ENCODE measurements around the gene ANKRD13C. TPM values are rescaled to one million over a fixed set of nuclear protein-coding genes. Genes with fewer than 3 reads are reported as not detected.
"Not testable (repeated sequence)": the region's sequence is repeated elsewhere in the genome, so short reads cannot be mapped to it uniquely, and the experiment has no call there.

Gene ANKRD13C
- polyA plus RNA-seq, 1 donor (not counting 4 experiments of a cell fraction or from before 2014, with no cell fraction given): 13.4 TPM

DNA sequence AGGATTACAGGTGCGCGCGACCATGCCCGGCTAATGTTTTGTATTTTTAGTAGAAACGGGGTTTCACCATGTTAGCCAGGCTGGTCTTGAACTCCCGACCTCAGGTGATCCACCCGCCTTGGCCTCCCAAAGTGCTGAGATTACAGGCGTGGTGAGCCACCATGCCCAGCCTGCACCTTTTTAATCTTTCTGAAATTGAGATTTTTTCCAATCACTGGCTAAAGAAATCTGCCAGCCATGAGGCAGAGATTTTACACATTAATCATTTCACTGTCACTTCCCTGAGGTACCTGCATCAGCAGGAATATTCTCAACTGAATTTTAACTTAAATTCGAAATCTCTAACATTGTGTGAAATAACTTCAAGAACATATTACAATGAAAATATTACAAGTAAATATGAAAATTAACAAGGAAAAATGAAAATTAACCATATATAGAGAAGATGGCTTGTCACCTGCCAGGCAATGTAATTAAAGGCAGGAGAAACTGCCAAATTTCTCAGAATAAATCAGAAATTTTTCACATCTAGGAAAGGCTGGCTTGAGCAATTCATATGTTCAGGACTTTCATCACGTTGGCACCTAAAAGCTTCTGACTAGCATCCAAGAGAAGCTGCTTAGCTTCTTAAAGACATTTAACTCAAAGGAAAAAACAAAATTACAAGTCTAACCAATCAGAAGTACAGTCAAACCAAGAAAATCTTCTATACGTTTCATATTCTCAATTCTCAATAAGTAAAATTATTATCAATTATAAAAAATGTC, 5.9 kb downstream of the ANKRD13C start:
- Histone ChIP-seq H3K9me1 (ENCODE audit: control insufficient read depth, extremely low read depth, insufficient read depth, low read length) (no peaks in the 10 kb centered on the region), H3K4me1 (ENCODE audit: control insufficient read depth, extremely low read depth, insufficient read depth, low read length) (peaks cover 4% of the 10 kb centered on the region), H3K9ac (ENCODE audit: control insufficient read depth, extremely low read depth, insufficient read depth, low read length) (no peak overlapping the region), H3K4me2 (ENCODE audit: control insufficient read depth, extremely low read depth, insufficient read depth, low read depth, low read length) (no peak overlapping the region), H3K27ac (ENCODE audit: control insufficient read depth, insufficient read depth, low read length) (no peak overlapping the region), H2AFZ (ENCODE audit: control insufficient read depth, low read length) (no peak overlapping the region), H3K4me3 (ENCODE audit: control insufficient read depth in 2 of 3, extremely low read depth in 1 of 3, insufficient read depth in 2 of 3, low read depth in 1 of 3, low read length in 3 of 3) (no peak overlapping the region), H3K9me3 (ENCODE audit: control insufficient read depth, low read depth, low read length) (no peaks in the 10 kb centered on the region), H4K20me1 (ENCODE audit: control insufficient read depth, extremely low read depth, insufficient read depth, low read length) (no peaks in the 10 kb centered on the region), H3K36me3 (ENCODE audit: control insufficient read depth in 2 of 2, extremely low read depth in 1 of 2, insufficient read depth in 2 of 2, low read length in 2 of 2) (peaks cover 0 to 2% of the 10 kb centered on the region in 2 experiments), H3K27me3 (ENCODE audit: control insufficient read depth, extremely low read depth, insufficient read depth, low read length) (no peaks in the 10 kb centered on the region), H3K79me2 (ENCODE audit: control insufficient read depth, insufficient read depth, low read length) (peaks cover 87% of the 10 kb centered on the region)
- FAIRE-seq: no peak
- DNase-seq (ENCODE audit: low read depth, low spot score): no peak
- TF ChIP-seq EZH2 (IDR thresholded peaks at IDR 0.05; ENCODE audit: low read length): no peak
- TF ChIP-seq, protein P1, sequence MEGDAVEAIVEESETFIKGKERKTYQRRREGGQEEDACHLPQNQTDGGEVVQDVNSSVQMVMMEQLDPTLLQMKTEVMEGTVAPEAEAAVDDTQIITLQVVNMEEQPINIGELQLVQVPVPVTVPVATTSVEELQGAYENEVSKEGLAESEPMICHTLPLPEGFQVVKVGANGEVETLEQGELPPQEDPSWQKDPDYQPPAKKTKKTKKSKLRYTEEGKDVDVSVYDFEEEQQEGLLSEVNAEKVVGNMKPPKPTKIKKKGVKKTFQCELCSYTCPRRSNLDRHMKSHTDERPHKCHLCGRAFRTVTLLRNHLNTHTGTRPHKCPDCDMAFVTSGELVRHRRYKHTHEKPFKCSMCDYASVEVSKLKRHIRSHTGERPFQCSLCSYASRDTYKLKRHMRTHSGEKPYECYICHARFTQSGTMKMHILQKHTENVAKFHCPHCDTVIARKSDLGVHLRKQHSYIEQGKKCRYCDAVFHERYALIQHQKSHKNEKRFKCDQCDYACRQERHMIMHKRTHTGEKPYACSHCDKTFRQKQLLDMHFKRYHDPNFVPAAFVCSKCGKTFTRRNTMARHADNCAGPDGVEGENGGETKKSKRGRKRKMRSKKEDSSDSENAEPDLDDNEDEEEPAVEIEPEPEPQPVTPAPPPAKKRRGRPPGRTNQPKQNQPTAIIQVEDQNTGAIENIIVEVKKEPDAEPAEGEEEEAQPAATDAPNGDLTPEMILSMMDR (optimal IDR thresholded peaks at IDR 0.05 in 1 of 3, IDR thresholded peaks at IDR 0.05 in 1 of 3, conservative IDR thresholded peaks at IDR 0.05 in 1 of 3; ENCODE audit: extremely low read depth in 1 of 3, insufficient read depth in 2 of 3, low read length in 3 of 3): no peak
- dilution Hi-C loops (cut with MboI; ENCODE audit: extremely low pct_ligation_motif_present, low sequenced_read_pairs): no loop called here

DNA sequence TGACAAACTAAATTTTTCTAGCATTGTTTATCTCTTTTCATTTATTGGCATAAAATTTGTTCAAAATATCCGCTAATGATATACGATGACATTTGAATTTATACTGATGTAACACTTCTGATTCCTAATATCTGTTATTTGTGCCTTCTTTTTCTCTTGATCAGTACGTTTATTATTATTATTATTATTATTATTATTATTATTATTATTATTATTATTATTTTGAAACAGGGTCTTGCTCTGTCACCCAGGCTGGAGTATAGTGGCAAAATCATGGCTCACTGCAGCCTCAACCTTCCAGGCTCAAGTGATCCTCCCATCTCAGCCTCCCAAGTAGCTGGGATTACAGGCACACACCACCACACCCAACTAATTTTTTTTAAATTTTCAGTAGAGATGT, 14.9 kb downstream of the ANKRD13C start:
- H3K27me3 ChIP-seq (ENCODE audit: control insufficient read depth, extremely low read depth, insufficient read depth, low read length); FAIRE-seq; H3K9me3 ChIP-seq (ENCODE audit: control insufficient read depth, low read depth, low read length); dilution Hi-C loops (cut with MboI; ENCODE audit: extremely low pct_ligation_motif_present, low sequenced_read_pairs); H3K27ac ChIP-seq (ENCODE audit: control insufficient read depth, insufficient read depth, low read length); DNase-seq (ENCODE audit: low read depth, low spot score); H4K20me1 ChIP-seq (ENCODE audit: control insufficient read depth, extremely low read depth, insufficient read depth, low read length); H3K4me3 ChIP-seq (ENCODE audit: control insufficient read depth in 2 of 3, extremely low read depth in 1 of 3, insufficient read depth in 2 of 3, low read depth in 1 of 3, low read length in 3 of 3); H3K4me2 ChIP-seq (ENCODE audit: control insufficient read depth, extremely low read depth, insufficient read depth, low read depth, low read length); H3K36me3 ChIP-seq (ENCODE audit: control insufficient read depth in 2 of 2, extremely low read depth in 1 of 2, insufficient read depth in 2 of 2, low read length in 2 of 2); H3K4me1 ChIP-seq (ENCODE audit: control insufficient read depth, extremely low read depth, insufficient read depth, low read length); H2AFZ ChIP-seq (ENCODE audit: control insufficient read depth, low read length); H3K9ac ChIP-seq (ENCODE audit: control insufficient read depth, extremely low read depth, insufficient read depth, low read length); H3K9me1 ChIP-seq (ENCODE audit: control insufficient read depth, extremely low read depth, insufficient read depth, low read length): not testable (repeated sequence)
- peaks cover 54% of the 10 kb centered on the region for H3K79me2 ChIP-seq (ENCODE audit: control insufficient read depth, insufficient read depth, low read length)

DNA sequence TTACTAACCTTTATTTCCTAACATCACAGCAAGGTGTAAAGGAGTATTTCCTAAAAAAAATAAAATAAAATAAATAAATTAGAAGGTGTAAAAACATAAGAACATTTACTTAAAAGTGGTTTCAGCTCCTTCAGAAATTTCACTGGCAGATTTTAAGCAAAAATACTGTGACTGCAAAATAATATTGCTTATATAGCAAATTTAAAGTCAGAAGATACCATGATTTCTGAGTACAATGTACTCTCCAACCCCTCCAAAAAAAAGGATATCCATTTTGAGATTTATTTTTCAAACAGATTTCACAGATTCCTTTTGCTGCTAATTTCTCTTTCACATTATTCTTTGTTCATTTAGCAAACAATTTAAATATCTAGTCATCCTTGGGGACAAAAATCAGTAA, 18.5 kb downstream of the ANKRD13C start:
- TF ChIP-seq EZH2 (IDR thresholded peaks at IDR 0.05; ENCODE audit: low read length): no peak
- TF ChIP-seq, protein P1 (optimal IDR thresholded peaks at IDR 0.05 in 1 of 3, IDR thresholded peaks at IDR 0.05 in 1 of 3, conservative IDR thresholded peaks at IDR 0.05 in 1 of 3; ENCODE audit: extremely low read depth in 1 of 3, insufficient read depth in 2 of 3, low read length in 3 of 3): no peak
- H4K20me1 ChIP-seq (ENCODE audit: control insufficient read depth, extremely low read depth, insufficient read depth, low read length): no peaks in the 10 kb centered on the region
- dilution Hi-C loops (cut with MboI; ENCODE audit: extremely low pct_ligation_motif_present, low sequenced_read_pairs): no loop called here

More for the DNA sequence above, 18.5 kb downstream of the ANKRD13C start:
- H3K36me3 ChIP-seq (ENCODE audit: control insufficient read depth in 2 of 2, extremely low read depth in 1 of 2, insufficient read depth in 2 of 2, low read length in 2 of 2): no peaks in the 10 kb centered on the region
- H3K4me3 ChIP-seq (ENCODE audit: control insufficient read depth in 2 of 3, extremely low read depth in 1 of 3, insufficient read depth in 2 of 3, low read depth in 1 of 3, low read length in 3 of 3): no peak overlapping the region
- H3K9me3 ChIP-seq (ENCODE audit: control insufficient read depth, low read depth, low read length): no peaks in the 10 kb centered on the region
- no peaks in the 10 kb centered on the region for H3K27me3 ChIP-seq (ENCODE audit: control insufficient read depth, extremely low read depth, insufficient read depth, low read length)
- no peak overlapping the region for H3K9ac ChIP-seq (ENCODE audit: control insufficient read depth, extremely low read depth, insufficient read depth, low read length)
- FAIRE-seq (no peak), DNase-seq (ENCODE audit: low read depth, low spot score) (no peak)
- H2AFZ ChIP-seq (ENCODE audit: control insufficient read depth, low read length): no peak overlapping the region
- peaks cover 38% of the 10 kb centered on the region for H3K79me2 ChIP-seq (ENCODE audit: control insufficient read depth, insufficient read depth, low read length)
- H3K27ac ChIP-seq (ENCODE audit: control insufficient read depth, insufficient read depth, low read length): no peak overlapping the region
- no peak overlapping the region for H3K4me2 ChIP-seq (ENCODE audit: control insufficient read depth, extremely low read depth, insufficient read depth, low read depth, low read length)
- peaks cover 6% of the 10 kb centered on the region for H3K4me1 ChIP-seq (ENCODE audit: control insufficient read depth, extremely low read depth, insufficient read depth, low read length)
- no peaks in the 10 kb centered on the region for H3K9me1 ChIP-seq (ENCODE audit: control insufficient read depth, extremely low read depth, insufficient read depth, low read length)

Data from keratinocyte (primary cell).